Activated naive CD4-positive, alpha-beta T cell treated with anti-CD3 and anti-CD28 coated beads for 36 hours (primary cell): ENCODE measurements around the gene WDFY4. TPM values are rescaled to one million over a fixed set of nuclear protein-coding genes. Genes with fewer than 3 reads are reported as not detected.
A peak's percentile ranks its signal among the peaks of the same experiment; 100 is the strongest.

ENCODE experiments used
- CTCF ChIA-PET: fragments of 350-600 bp; sonication (Branson Sonifier 250); formaldehyde crosslinking; loops from one replicate; lab custom pipeline; 2021; ENCODE audit warnings: antibody characterized with exemption; lab: Charles Lee
- DNase-seq: peaks from one replicate; pipeline ENCODE4 v3.0.0-alpha.2; 2020
- H3K27ac Mint-ChIP-seq: one replicate; pipeline ENCODE4 v1.8.0; 2021; ENCODE audit warnings: mild to moderate bottlenecking, mixed read lengths
- H3K27me3 Mint-ChIP-seq: one replicate; pipeline ENCODE4 v1.8.0; 2021; ENCODE audit warnings: low read depth, mixed read lengths
- H3K36me3 Mint-ChIP-seq: one replicate; pipeline ENCODE4 v1.8.0; 2021; ENCODE audit warnings: low read depth, mixed read lengths
- H3K4me1 Mint-ChIP-seq: one replicate; pipeline ENCODE4 v1.8.0; 2021; ENCODE audit warnings: low read depth, mixed read lengths
- H3K4me3 Mint-ChIP-seq: one replicate; pipeline ENCODE4 v1.8.0; 2021; ENCODE audit warnings: mild to moderate bottlenecking, moderate library complexity, mixed read lengths
- H3K9me3 Mint-ChIP-seq: one replicate; pipeline ENCODE4 v1.8.0; 2021; ENCODE audit warnings: mixed read lengths
- intact Hi-C: fragments of 100-400 bp; cut with micrococcal nuclease; formaldehyde crosslinking; loops from one replicate; pipeline ENCODE4 v1.15.1; 2023
- total RNA-seq, 2 experiments: library from RNA; stranded (reverse); gene quantifications; one replicate each; pipeline ENCODE4 v1.2.3, GENCODE V29; 2021

The WDFY4 gene
- total RNA-seq, 2 experiments from 2014 or later, result 0.20 to 0.29 TPM

- Mint-ChIP-seq H3K27me3 (peaks cover 3% of the 10 kb centered on the region), H3K27ac (no peak overlapping the region), H3K4me1 (no peaks in the 10 kb centered on the region), H3K36me3 (no peaks in the 10 kb centered on the region), H3K9me3 (no peaks in the 10 kb centered on the region), H3K4me3 (no peak overlapping the region)
- intact Hi-C loops, result no loop called here
- no peak for DNase-seq
- CTCF ChIA-PET, result no interaction called here
Measured at GRCh38 chr10:48789486-48790456, 105.1 kb downstream of the WDFY4 start.

GRCh38 chr10:48790457-48791044 lies 105.9 kb downstream of the WDFY4 start:
- Mint-ChIP-seq H3K4me3 (no peak overlapping the region), H3K36me3 (no peaks in the 10 kb centered on the region), H3K9me3 (no peaks in the 10 kb centered on the region), H3K4me1 (no peaks in the 10 kb centered on the region), H3K27ac (no peak overlapping the region), H3K27me3 (peaks cover 3% of the 10 kb centered on the region)
- DNase-seq, result no peak
- CTCF ChIA-PET, result no interaction called here
- intact Hi-C loops, result no loop called here

GRCh38 chr10:48791267-48791928 lies 106.7 kb downstream of the WDFY4 start:
- Mint-ChIP-seq H3K27me3 (peaks cover 3% of the 10 kb centered on the region), H3K4me1 (no peaks in the 10 kb centered on the region), H3K36me3 (no peaks in the 10 kb centered on the region), H3K9me3 (no peaks in the 10 kb centered on the region), H3K4me3 (no peak overlapping the region), H3K27ac (no peak overlapping the region)
- CTCF ChIA-PET, result no interaction called here
- DNase-seq, result no peak
- intact Hi-C loops, result no loop called here

GRCh38 chr10:48792121-48792520 lies 107.4 kb downstream of the WDFY4 start:
- intact Hi-C loops, result no loop called here
- no peaks in the 10 kb centered on the region for H3K4me1 Mint-ChIP-seq
- no peak overlapping the region for H3K4me3 Mint-ChIP-seq
- peaks cover 3% of the 10 kb centered on the region for H3K27me3 Mint-ChIP-seq
- no peak for DNase-seq
- H3K27ac Mint-ChIP-seq, result no peak overlapping the region
- CTCF ChIA-PET, result no interaction called here
- no peaks in the 10 kb centered on the region for H3K9me3 Mint-ChIP-seq
- H3K36me3 Mint-ChIP-seq, result no peaks in the 10 kb centered on the region

GRCh38 chr10:48792687-48793096 lies 108.0 kb downstream of the WDFY4 start:
- Mint-ChIP-seq H3K27ac (no peak overlapping the region), H3K4me3 (no peak overlapping the region), H3K36me3 (no peaks in the 10 kb centered on the region), H3K9me3 (no peaks in the 10 kb centered on the region), H3K4me1 (no peaks in the 10 kb centered on the region), H3K27me3 (peaks cover 3% of the 10 kb centered on the region)
- no peak for DNase-seq
- intact Hi-C loops, result no loop called here
- CTCF ChIA-PET, result no interaction called here

GRCh38 chr10:48794074-48794473 lies 109.4 kb downstream of the WDFY4 start:
- DNase-seq, result no peak
- peaks cover 3% of the 10 kb centered on the region for H3K27me3 Mint-ChIP-seq

GRCh38 chr10:48796713-48797245 lies 112.1 kb downstream of the WDFY4 start:
- H3K27me3 Mint-ChIP-seq, result peaks cover 3% of the 10 kb centered on the region
- CTCF ChIA-PET, result no interaction called here
- H3K36me3 Mint-ChIP-seq, result peaks cover 5% of the 10 kb centered on the region
- H3K4me1 Mint-ChIP-seq, result peaks cover 21% of the 10 kb centered on the region
- peaks cover 5% of the 10 kb centered on the region for H3K9me3 Mint-ChIP-seq
- no peak for DNase-seq
- intact Hi-C loops, result no loop called here
- no peak overlapping the region for H3K27ac Mint-ChIP-seq
- H3K4me3 Mint-ChIP-seq, result no peak overlapping the region

More at GRCh38 chr10:48794074-48794473, 109.4 kb downstream of the WDFY4 start:
- Mint-ChIP-seq H3K4me3 (no peak overlapping the region), H3K9me3 (no peaks in the 10 kb centered on the region), H3K36me3 (no peaks in the 10 kb centered on the region), H3K27ac (no peak overlapping the region), H3K4me1 (no peaks in the 10 kb centered on the region)
- intact Hi-C loops, result no loop called here
- CTCF ChIA-PET, result no interaction called here

- intact Hi-C loops, result no loop called here
- Mint-ChIP-seq H3K4me1 (peaks cover 29% of the 10 kb centered on the region), H3K9me3 (peaks cover 5% of the 10 kb centered on the region), H3K27me3 (no peaks in the 10 kb centered on the region), H3K36me3 (peaks cover 5% of the 10 kb centered on the region), H3K27ac (no peak overlapping the region), H3K4me3 (no peak overlapping the region)
- CTCF ChIA-PET, result no interaction called here
- DNase-seq, result no peak
Measured at GRCh38 chr10:48797830-48798229, 113.2 kb downstream of the WDFY4 start.

GRCh38 chr10:48798481-48799254 lies 114.0 kb downstream of the WDFY4 start:
- H3K9me3 Mint-ChIP-seq, result peaks cover 5% of the 10 kb centered on the region
- H3K4me3 Mint-ChIP-seq, result no peak overlapping the region
- H3K4me1 Mint-ChIP-seq, result peaks cover 36% of the 10 kb centered on the region
- H3K27ac Mint-ChIP-seq, result no peak overlapping the region
- peaks cover 5% of the 10 kb centered on the region for H3K36me3 Mint-ChIP-seq
- no peaks in the 10 kb centered on the region for H3K27me3 Mint-ChIP-seq
- CTCF ChIA-PET, result no interaction called here
- no peak for DNase-seq
- intact Hi-C loops, result no loop called here

- DNase-seq, result no peak
- H3K9me3 Mint-ChIP-seq, result peaks cover 5% of the 10 kb centered on the region
- H3K36me3 Mint-ChIP-seq, result peaks cover 5% of the 10 kb centered on the region
- H3K27ac Mint-ChIP-seq, result peak overlapping the region; percentile 8
- H3K4me1 Mint-ChIP-seq, result peaks cover 44% of the 10 kb centered on the region
- no peak overlapping the region for H3K4me3 Mint-ChIP-seq
- no peaks in the 10 kb centered on the region for H3K27me3 Mint-ChIP-seq
- intact Hi-C loops, result loop anchor here (5.0 kb wide), 3 partner anchors 378 to 738 kb away; partner anchors contain the start of genes ERCC6 and MAPK8
- CTCF ChIA-PET, result no interaction called here
Measured at GRCh38 chr10:48799341-48800006, 114.8 kb downstream of the WDFY4 start.

- H3K27ac Mint-ChIP-seq, result peak overlapping the region; percentile 91
- H3K36me3 Mint-ChIP-seq, result peaks cover 5% of the 10 kb centered on the region
- CTCF ChIA-PET, result no interaction called here
- peaks cover 51% of the 10 kb centered on the region for H3K4me1 Mint-ChIP-seq
- H3K27me3 Mint-ChIP-seq, result no peaks in the 10 kb centered on the region
- intact Hi-C loops, result loop anchor here (5.0 kb wide), 3 partner anchors 377 to 737 kb away; partner anchors contain the start of genes ERCC6 and MAPK8
- peak overlapping the region; percentile 32 for H3K4me3 Mint-ChIP-seq
- peaks cover 5% of the 10 kb centered on the region for H3K9me3 Mint-ChIP-seq
- DNase-seq, result peak; percentile 41
Measured at GRCh38 chr10:48800007-48800675, 115.5 kb downstream of the WDFY4 start.
